Muscle layer of colon (tissue), 2 donors: ENCODE data around the gene CPEB4.

Experiments used
- H3K27ac ChIP-seq: one replicate; pipeline ENCODE4 v1.7.0; 2013; ENCODE audit warnings: low read depth, mild to moderate bottlenecking, low read length, moderate library complexity
- H3K27me3 ChIP-seq, 2 donors: one replicate each; pipeline ENCODE4 v1.7.0; 2013; ENCODE audit warnings: low read length in 2 of 2, mild to moderate bottlenecking in 2 of 2; ENCODE audit not compliant: insufficient read depth in 2 of 2, control insufficient read depth in 1 of 2
- H3K36me3 ChIP-seq: one replicate; pipeline ENCODE4 v1.7.0; 2013; ENCODE audit warnings: mild to moderate bottlenecking, low read length; ENCODE audit not compliant: insufficient read depth
- H3K4me1 ChIP-seq: one replicate; pipeline ENCODE4 v1.7.0; 2013; ENCODE audit warnings: mild to moderate bottlenecking, low read length; ENCODE audit not compliant: insufficient read depth
- H3K4me3 ChIP-seq, 2 donors: one replicate each; pipeline ENCODE4 v1.7.0; 2013; ENCODE audit warnings: low read length in 2 of 2, low read depth in 1 of 2, mild to moderate bottlenecking in 1 of 2, moderate library complexity in 1 of 2
- H3K9ac ChIP-seq: one replicate; pipeline ENCODE4 v1.7.0; 2013; ENCODE audit warnings: low read length
- H3K9me3 ChIP-seq: one replicate; pipeline ENCODE4 v1.7.0; 2013; ENCODE audit warnings: mild to moderate bottlenecking, low read length
- donor health status: abdominal sarcoma.
- donor health status: Adenocarcinoma of cecum.

The CPEB4 gene

DNA sequence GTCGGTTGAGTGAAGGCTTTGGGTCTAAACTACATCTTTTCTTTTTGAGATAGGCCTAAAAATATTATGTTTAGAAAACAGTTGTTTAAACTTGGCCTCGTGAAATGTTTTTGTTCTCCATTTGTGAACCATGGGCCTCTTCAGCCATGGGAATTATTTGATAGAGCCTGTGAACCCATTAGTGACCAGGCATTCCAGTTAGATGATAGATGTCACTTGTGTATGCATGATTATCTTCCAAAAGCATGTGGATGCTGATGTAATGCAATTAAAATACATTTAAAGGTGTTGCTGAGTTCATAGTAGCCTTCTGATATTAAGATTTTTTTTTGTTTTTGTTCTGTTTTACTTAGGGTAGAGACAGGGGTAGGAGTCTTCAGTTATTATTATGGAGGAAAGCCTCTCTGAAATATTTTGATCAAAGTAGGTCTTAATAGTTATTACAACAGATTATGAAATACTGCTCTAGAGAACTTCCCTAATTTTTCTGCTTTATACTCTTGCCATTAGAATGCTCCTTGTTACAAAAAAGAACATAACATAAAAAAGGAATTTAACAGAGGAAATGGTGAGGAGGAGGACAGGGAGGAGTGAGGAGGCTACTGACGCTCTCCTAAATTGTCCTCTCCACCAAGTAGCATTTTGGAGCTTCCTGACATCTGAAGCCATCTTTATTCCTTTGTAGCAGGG, 32.9 kb downstream of the CPEB4 start:
- Histone ChIP-seq H3K9me3 (no peaks in the 10 kb centered on the region), H3K9ac (no peak overlapping the region), H3K27me3 (no peaks in the 10 kb centered on the region), H3K4me1 (peaks cover 59% of the 10 kb centered on the region), H3K27ac (peak overlapping the region; percentile 3), H3K4me3 (no peak overlapping the region), H3K36me3 (no peaks in the 10 kb centered on the region)

DNA sequence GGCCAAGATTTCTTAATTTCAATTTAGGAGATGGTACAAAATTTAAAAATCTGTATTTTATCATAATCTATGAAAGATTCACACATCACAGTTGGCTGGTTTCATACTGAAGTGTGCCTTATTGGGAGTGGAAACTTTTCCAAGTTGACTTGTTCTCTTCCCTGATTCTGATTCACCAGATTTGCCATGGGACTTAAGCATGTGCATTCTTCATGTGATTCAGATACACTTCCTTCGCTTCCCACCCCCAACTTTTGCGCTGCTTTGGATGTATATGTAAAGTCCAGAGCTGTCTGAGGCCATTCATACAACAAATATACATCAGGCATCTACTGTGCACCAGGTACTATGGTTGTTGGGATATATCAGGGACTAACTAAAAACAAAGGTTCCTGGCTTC, 34.4 kb downstream of the CPEB4 start:
- Histone ChIP-seq H3K4me3 (no peak overlapping the region), H3K27ac (no peak overlapping the region), H3K36me3 (no peaks in the 10 kb centered on the region), H3K9ac (no peak overlapping the region), H3K4me1 (peaks cover 66% of the 10 kb centered on the region), H3K9me3 (no peaks in the 10 kb centered on the region), H3K27me3 (no peaks in the 10 kb centered on the region)

DNA sequence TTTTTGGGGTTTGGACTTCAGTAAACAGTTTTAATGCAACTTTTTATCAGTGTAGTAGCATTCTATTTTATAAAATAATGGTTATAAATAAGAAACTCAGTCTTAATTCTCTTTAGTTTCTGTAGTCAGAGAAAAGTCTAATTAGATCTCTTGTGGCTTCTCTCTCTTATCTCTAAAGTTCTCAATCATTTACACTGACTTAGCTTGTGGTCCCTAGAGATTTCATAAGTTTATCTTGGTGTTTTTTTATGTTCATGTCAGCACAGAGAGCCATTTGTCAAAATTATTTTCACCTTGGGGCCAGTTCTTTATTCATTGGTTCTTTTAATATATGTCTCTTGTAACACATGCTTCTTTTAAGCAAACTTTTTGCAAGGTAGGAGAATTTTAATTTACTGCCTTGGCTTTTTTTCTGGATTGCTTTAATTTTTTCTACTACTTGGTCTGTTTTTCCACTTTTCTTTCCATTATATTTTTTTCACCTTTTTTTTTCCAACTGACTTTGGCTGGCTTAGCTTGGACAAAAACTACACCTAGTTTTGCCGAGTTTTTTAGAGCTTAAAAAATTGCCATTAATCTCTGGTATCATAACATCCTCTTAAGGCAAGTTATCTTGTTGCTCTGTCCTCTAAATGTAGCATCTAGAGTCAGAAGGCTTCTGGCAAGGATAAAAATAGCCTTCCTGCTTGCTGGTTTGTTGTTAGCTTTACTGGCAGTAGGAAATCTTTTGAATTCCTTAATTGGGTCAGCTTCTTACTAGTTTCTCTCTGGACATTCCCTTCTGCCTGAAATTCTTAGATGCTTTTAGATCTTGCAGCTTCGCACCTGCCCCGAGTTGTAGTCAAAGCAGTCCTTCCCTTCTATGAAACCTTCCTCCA, 35.3 kb downstream of the CPEB4 start:
- H3K9me3 ChIP-seq = no peaks in the 10 kb centered on the region
- peaks cover 64% of the 10 kb centered on the region for H3K4me1 ChIP-seq
- peak overlapping the region; percentile 1 for H3K9ac ChIP-seq
- peak overlapping the region; percentile 70 for H3K27ac ChIP-seq
- H3K4me3 ChIP-seq = no peak overlapping the region
- no peaks in the 10 kb centered on the region for H3K27me3 ChIP-seq
- H3K36me3 ChIP-seq = no peaks in the 10 kb centered on the region

DNA sequence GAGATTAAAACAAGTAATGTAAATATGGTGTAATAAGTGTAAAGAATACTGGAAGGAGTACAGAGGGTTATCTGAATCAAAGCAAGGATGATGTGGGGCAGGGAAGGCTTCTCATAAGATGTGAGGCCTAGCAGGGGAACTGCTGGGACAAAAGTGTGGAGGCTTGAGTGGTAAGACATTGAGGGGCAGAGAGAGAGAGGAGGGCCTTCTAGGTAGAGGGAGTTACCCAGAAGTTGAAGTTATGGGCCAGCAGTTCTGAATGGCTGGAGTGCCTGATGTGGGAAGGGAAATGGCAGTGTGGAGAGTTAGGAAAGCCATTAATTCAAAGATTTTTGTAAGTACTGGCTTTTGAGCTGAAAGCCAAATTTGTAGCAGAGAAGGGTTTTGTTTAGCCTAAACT, 36.8 kb downstream of the CPEB4 start:
- H3K9me3 ChIP-seq = no peaks in the 10 kb centered on the region
- H3K27me3 ChIP-seq = no peaks in the 10 kb centered on the region
- no peaks in the 10 kb centered on the region for H3K36me3 ChIP-seq
- no peak overlapping the region for H3K9ac ChIP-seq
- no peak overlapping the region for H3K4me3 ChIP-seq
- no peak overlapping the region for H3K27ac ChIP-seq
- H3K4me1 ChIP-seq = peaks cover 53% of the 10 kb centered on the region

DNA sequence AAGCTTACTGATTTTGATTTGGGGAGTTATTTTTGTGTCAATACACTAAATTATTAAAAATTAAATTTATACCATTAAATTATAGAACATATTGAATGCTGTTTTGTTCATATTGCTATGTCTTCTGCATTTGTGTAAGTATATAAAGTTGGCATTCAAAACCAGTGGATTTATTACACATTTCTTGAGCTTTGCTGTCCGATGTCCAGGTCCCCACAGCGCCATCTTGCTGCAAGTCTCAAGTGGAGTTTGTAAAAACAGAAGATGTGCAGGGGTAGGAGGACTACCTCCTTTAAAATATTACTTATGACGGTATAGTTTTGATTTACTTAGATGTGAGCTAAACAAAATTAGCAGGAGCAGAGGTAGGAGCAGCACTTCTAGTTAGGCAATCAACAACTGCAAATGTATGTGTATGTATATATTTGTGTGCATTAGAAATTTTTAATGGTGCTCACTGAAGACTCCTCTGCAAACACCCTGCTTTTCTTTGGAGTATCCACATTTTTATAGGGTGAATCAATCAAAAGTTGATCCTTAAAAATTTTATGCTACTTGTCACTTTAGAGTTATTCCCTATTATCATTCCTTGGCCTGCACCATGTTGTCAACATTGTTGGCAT, 37.4 kb downstream of the CPEB4 start:
- H3K4me3 ChIP-seq = no peak overlapping the region

DNA sequence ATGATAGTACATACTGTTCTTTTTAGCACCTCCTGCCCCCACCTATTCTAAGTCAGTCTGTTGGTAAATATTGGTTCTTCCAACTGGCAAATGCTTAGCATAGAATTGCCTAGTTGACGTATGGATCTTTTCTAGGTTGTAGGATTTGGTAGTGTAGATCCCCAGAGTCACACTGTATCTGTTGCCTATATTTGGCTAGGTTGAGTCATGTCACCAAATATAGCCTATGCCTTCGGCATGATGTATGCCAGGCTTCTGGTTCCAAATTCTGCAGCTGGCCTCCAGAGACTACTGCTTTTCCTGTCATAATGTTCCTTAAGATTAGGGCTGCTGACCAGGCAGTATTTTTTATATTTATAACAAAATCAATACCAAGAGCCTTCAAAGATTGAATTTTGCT, 38.2 kb downstream of the CPEB4 start:
- Histone ChIP-seq H3K4me3 (no peak overlapping the region), H3K36me3 (no peaks in the 10 kb centered on the region), H3K9me3 (no peaks in the 10 kb centered on the region), H3K9ac (no peak overlapping the region), H3K4me1 (peaks cover 40% of the 10 kb centered on the region), H3K27ac (no peak overlapping the region), H3K27me3 (no peaks in the 10 kb centered on the region)

More for the DNA sequence above, 37.4 kb downstream of the CPEB4 start:
- Histone ChIP-seq H3K9ac (no peak overlapping the region), H3K4me1 (peaks cover 47% of the 10 kb centered on the region), H3K27ac (no peak overlapping the region), H3K27me3 (no peaks in the 10 kb centered on the region), H3K9me3 (no peaks in the 10 kb centered on the region), H3K36me3 (no peaks in the 10 kb centered on the region)

DNA sequence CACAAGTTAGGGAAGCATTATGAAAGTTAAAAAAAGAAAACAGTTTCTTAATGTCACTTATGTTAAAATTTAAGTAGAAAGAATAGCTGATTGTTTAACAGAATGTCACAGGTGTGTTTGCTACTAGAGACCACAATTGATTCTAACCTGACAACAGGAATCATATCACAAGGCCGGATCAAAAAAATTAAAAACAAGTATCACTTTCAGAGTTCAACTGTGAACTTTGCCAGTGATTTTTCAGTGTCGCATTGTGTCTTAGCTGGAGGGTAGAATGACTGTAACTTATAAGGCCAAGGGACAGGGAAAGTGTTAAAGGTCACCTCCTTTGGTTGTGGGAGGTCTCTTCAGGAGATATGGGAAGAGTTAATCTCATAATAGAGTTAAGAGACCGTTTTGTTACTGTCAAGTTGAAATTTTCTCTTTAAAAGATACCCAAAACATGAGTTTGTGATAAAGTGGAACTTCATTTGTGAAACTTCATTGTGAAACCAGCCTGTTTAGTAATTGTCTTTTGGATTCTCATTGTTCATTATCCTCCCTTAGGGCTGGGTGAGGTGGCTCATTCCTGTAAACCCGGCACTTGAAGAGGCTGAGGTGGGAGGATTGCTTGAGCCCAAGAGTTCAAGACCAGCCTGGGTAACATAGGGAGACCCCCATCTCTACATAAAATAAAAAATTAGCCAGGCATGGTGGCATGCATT, 40.9 kb downstream of the CPEB4 start:
- H3K4me1 ChIP-seq = peaks cover 21% of the 10 kb centered on the region
- H3K9ac ChIP-seq = no peak overlapping the region

DNA sequence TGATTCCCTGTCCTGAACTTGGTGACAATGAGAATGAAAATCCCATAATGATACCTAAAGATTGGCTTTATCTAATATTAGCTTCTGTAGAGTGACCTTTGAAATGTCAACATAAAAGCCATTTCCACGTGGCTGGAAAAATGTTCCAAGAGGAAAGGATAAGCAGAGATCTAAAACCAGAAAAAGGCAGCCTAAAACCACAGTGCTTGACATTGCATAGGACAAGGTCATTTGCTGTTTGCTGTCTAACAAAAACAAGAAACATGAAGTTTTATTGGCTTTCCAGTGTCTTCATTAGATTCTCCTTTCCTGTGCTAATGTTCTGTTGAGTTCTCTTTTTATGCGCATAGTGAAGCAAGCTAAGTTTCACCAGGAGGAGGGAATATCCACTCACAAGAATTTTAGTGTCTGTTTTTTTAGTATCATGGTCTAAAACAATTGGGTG, 44.6 kb downstream of the CPEB4 start:
- H3K27me3 ChIP-seq = no peaks in the 10 kb centered on the region
- H3K9ac ChIP-seq = no peak overlapping the region
- H3K9me3 ChIP-seq = no peaks in the 10 kb centered on the region
- H3K36me3 ChIP-seq = no peaks in the 10 kb centered on the region
- H3K4me3 ChIP-seq = no peak overlapping the region
- no peaks in the 10 kb centered on the region for H3K4me1 ChIP-seq
- no peak overlapping the region for H3K27ac ChIP-seq

More for the DNA sequence above, 40.9 kb downstream of the CPEB4 start:
- H3K36me3 ChIP-seq = no peaks in the 10 kb centered on the region
- H3K27ac ChIP-seq = no peak overlapping the region
- no peak overlapping the region for H3K4me3 ChIP-seq
- no peaks in the 10 kb centered on the region for H3K9me3 ChIP-seq
- H3K27me3 ChIP-seq = no peaks in the 10 kb centered on the region

DNA sequence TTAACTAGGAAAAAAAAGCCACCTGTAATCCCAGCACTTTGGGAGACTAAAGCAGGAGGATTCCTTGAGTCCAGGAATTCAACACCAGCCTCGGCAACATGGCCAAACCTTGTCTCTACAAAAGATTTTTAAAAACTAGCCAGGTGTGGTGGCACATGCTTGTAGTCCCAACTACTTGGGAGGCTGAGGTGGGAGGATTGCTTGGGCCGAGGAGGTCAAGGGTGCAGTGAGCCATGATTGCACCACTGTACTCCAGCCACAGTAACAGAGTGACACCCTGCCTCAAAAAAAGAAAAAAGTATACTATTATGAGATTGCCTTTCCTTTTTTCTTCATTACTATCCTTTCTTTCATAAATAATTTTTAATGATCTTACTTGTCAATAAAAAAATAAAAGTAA, 45.8 kb downstream of the CPEB4 start:
- H3K9me3 ChIP-seq = no peaks in the 10 kb centered on the region
- no peak overlapping the region for H3K9ac ChIP-seq
- no peaks in the 10 kb centered on the region for H3K4me1 ChIP-seq
- no peak overlapping the region for H3K4me3 ChIP-seq
- H3K36me3 ChIP-seq = no peaks in the 10 kb centered on the region
- no peak overlapping the region for H3K27ac ChIP-seq
- H3K27me3 ChIP-seq = no peaks in the 10 kb centered on the region

DNA sequence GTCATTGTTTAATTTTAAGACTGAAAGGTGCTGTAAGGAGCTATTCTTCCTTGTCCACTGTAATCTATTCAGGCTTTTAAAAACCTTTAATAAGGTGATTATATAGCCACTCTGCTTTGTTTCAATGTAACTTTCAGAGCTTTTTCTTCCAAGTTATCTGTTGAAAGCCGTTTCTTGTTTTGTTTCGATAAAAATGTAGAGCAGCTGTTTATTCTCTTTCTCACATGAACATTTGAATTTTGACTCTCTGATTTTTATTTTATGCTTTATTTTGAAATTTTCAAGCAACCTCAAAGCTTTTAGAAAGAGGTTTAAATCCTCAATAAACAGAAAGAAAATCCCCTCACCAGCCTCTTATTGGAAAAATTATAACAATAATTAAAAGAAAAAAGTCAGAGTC, 47.2 kb downstream of the CPEB4 start:
- Histone ChIP-seq H3K9ac (no peak overlapping the region), H3K4me1 (no peaks in the 10 kb centered on the region), H3K27ac (no peak overlapping the region), H3K27me3 (no peaks in the 10 kb centered on the region), H3K36me3 (no peaks in the 10 kb centered on the region), H3K9me3 (no peaks in the 10 kb centered on the region), H3K4me3 (no peak overlapping the region)

DNA sequence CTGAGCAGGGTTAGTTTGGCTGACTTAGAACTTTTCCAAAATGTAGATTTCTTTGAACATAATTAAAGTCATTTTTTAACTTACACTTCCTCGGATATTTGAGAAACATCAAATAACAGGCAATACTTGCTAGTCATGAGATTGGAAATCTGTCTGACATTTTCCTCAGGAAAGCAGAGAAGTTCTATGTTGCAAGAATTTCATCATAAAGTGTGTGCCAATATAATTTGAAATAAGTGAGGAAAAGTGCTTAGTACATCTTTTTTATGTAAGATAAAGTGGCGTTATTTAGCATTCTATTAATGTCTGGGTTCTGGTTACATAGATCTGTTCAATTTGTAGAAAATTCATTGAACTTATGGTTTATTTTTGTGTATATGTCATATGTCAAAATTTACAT, 52.1 kb downstream of the CPEB4 start:
- H3K9ac ChIP-seq = no peak overlapping the region
- H3K27me3 ChIP-seq = no peaks in the 10 kb centered on the region
- no peak overlapping the region for H3K4me3 ChIP-seq
- no peaks in the 10 kb centered on the region for H3K9me3 ChIP-seq
- H3K4me1 ChIP-seq = peaks cover 22% of the 10 kb centered on the region
- H3K27ac ChIP-seq = no peak overlapping the region
- H3K36me3 ChIP-seq = peaks cover 5% of the 10 kb centered on the region
